ENCODE measurements around the gene CAMKMT.

- TF ChIP-seq, protein P1, sequence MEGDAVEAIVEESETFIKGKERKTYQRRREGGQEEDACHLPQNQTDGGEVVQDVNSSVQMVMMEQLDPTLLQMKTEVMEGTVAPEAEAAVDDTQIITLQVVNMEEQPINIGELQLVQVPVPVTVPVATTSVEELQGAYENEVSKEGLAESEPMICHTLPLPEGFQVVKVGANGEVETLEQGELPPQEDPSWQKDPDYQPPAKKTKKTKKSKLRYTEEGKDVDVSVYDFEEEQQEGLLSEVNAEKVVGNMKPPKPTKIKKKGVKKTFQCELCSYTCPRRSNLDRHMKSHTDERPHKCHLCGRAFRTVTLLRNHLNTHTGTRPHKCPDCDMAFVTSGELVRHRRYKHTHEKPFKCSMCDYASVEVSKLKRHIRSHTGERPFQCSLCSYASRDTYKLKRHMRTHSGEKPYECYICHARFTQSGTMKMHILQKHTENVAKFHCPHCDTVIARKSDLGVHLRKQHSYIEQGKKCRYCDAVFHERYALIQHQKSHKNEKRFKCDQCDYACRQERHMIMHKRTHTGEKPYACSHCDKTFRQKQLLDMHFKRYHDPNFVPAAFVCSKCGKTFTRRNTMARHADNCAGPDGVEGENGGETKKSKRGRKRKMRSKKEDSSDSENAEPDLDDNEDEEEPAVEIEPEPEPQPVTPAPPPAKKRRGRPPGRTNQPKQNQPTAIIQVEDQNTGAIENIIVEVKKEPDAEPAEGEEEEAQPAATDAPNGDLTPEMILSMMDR (IDR thresholded peaks at IDR 0.05) = no peak
- TF ChIP-seq POLR2AphosphoS5 (IDR thresholded peaks at IDR 0.05) (no peak), POLR2A (IDR thresholded peaks at IDR 0.05) (no peak)
Measured at GRCh38 chr2:44744961-44745892, 383.5 kb downstream of the CAMKMT start.
